ENCODE data around the gene DNMBP.

- TF ChIP-seq CTCF (IDR thresholded peaks at IDR 0.05) (no peak), POLR2AphosphoS5 (IDR thresholded peaks at IDR 0.05) (no peak)
These were observed 25.3 kb downstream of the DNMBP start for GRCh38 chr10:99984211-99985034.
